ENCODE data around the gene IDI1. TPM values are rescaled to one million over a fixed set of nuclear protein-coding genes. Genes with fewer than 3 reads are reported as not detected.
"Not testable (repeated sequence)": the region's sequence is repeated elsewhere in the genome, so short reads cannot be mapped to it uniquely, and the experiment has no call there.

Gene IDI1
- total RNA-seq, 1 donor from 2014 or later, result 31.7 TPM

GRCh38 chr10:1044146-1044545, 4.8 kb downstream of the IDI1 start:
- no peak overlapping the region for H3K4me3 Mint-ChIP-seq (ENCODE audit: unreplicated experiment)
- H3K36me3 Mint-ChIP-seq (ENCODE audit: unreplicated experiment), result peaks cover 23% of the 10 kb centered on the region
- H3K9me3 Mint-ChIP-seq (ENCODE audit: unreplicated experiment), result no peaks in the 10 kb centered on the region
- no peak for DNase-seq (ENCODE audit: extremely low spot score, unreplicated experiment)
- peak overlapping the region; percentile 49 for H3K27ac Mint-ChIP-seq (ENCODE audit: unreplicated experiment)
- no peaks in the 10 kb centered on the region for H3K27me3 Mint-ChIP-seq (ENCODE audit: unreplicated experiment)
- no peak for TF ChIP-seq CTCF (IDR thresholded peaks at IDR 0.05)
- H3K4me1 Mint-ChIP-seq (ENCODE audit: unreplicated experiment), result peaks cover 42% of the 10 kb centered on the region

GRCh38 chr10:1043532-1043995, 5.4 kb downstream of the IDI1 start:
- no peaks in the 10 kb centered on the region for H3K27me3 Mint-ChIP-seq (ENCODE audit: unreplicated experiment)
- H3K9me3 Mint-ChIP-seq (ENCODE audit: unreplicated experiment), result no peaks in the 10 kb centered on the region
- H3K27ac Mint-ChIP-seq (ENCODE audit: unreplicated experiment), result peak overlapping the region; percentile 49
- no peak overlapping the region for H3K4me3 Mint-ChIP-seq (ENCODE audit: unreplicated experiment)
- H3K36me3 Mint-ChIP-seq (ENCODE audit: unreplicated experiment), result peaks cover 23% of the 10 kb centered on the region
- H3K4me1 Mint-ChIP-seq (ENCODE audit: unreplicated experiment), result peaks cover 42% of the 10 kb centered on the region
- TF ChIP-seq CTCF (IDR thresholded peaks at IDR 0.05), result no peak
- DNase-seq (ENCODE audit: extremely low spot score, unreplicated experiment), result no peak

- no peak for TF ChIP-seq CTCF (IDR thresholded peaks at IDR 0.05)
- peaks cover 27% of the 10 kb centered on the region for H3K36me3 Mint-ChIP-seq (ENCODE audit: unreplicated experiment)
- H3K27me3 Mint-ChIP-seq (ENCODE audit: unreplicated experiment), result no peaks in the 10 kb centered on the region
- no peak overlapping the region for H3K27ac Mint-ChIP-seq (ENCODE audit: unreplicated experiment)
- no peak overlapping the region for H3K4me3 Mint-ChIP-seq (ENCODE audit: unreplicated experiment)
- DNase-seq (ENCODE audit: extremely low spot score, unreplicated experiment), result no peak
- H3K4me1 Mint-ChIP-seq (ENCODE audit: unreplicated experiment), result peaks cover 33% of the 10 kb centered on the region
- H3K9me3 Mint-ChIP-seq (ENCODE audit: unreplicated experiment), result no peaks in the 10 kb centered on the region
Observed at GRCh38 chr10:1041514-1041913, 7.4 kb downstream of the IDI1 start.

- Mint-ChIP-seq H3K4me1 (ENCODE audit: unreplicated experiment) (peaks cover 33% of the 10 kb centered on the region), H3K27ac (ENCODE audit: unreplicated experiment) (peak overlapping the region; percentile 57), H3K9me3 (ENCODE audit: unreplicated experiment) (no peaks in the 10 kb centered on the region), H3K4me3 (ENCODE audit: unreplicated experiment) (no peak overlapping the region), H3K36me3 (ENCODE audit: unreplicated experiment) (peaks cover 27% of the 10 kb centered on the region), H3K27me3 (ENCODE audit: unreplicated experiment) (no peaks in the 10 kb centered on the region)
- no peak for TF ChIP-seq CTCF (IDR thresholded peaks at IDR 0.05)
- DNase-seq (ENCODE audit: extremely low spot score, unreplicated experiment), result no peak
Observed at GRCh38 chr10:1040133-1040532, 8.8 kb downstream of the IDI1 start.

- H3K4me3 Mint-ChIP-seq (ENCODE audit: unreplicated experiment); H3K27ac Mint-ChIP-seq (ENCODE audit: unreplicated experiment); DNase-seq (ENCODE audit: extremely low spot score, unreplicated experiment); H3K9me3 Mint-ChIP-seq (ENCODE audit: unreplicated experiment); H3K27me3 Mint-ChIP-seq (ENCODE audit: unreplicated experiment): not testable (repeated sequence)
- Mint-ChIP-seq H3K4me1 (ENCODE audit: unreplicated experiment) (peaks cover 29% of the 10 kb centered on the region), H3K36me3 (ENCODE audit: unreplicated experiment) (peaks cover 22% of the 10 kb centered on the region)
Observed at GRCh38 chr10:1038769-1039168, 10.2 kb downstream of the IDI1 start.

GRCh38 chr10:1037098-1037497, 11.8 kb downstream of the IDI1 start:
- Mint-ChIP-seq H3K27me3 (ENCODE audit: unreplicated experiment) (no peaks in the 10 kb centered on the region), H3K27ac (ENCODE audit: unreplicated experiment) (no peak overlapping the region)

More at GRCh38 chr10:1037098-1037497, 11.8 kb downstream of the IDI1 start:
- peaks cover 15% of the 10 kb centered on the region for H3K36me3 Mint-ChIP-seq (ENCODE audit: unreplicated experiment)
- TF ChIP-seq CTCF (IDR thresholded peaks at IDR 0.05), result no peak
- H3K9me3 Mint-ChIP-seq (ENCODE audit: unreplicated experiment), result no peaks in the 10 kb centered on the region
- no peak for DNase-seq (ENCODE audit: extremely low spot score, unreplicated experiment)
- H3K4me3 Mint-ChIP-seq (ENCODE audit: unreplicated experiment), result no peak overlapping the region
- peaks cover 26% of the 10 kb centered on the region for H3K4me1 Mint-ChIP-seq (ENCODE audit: unreplicated experiment)

Measured in osteocyte (in vitro differentiated cells).